Parathyroid adenoma (tissue), 2 donors: ENCODE results near the gene ZNF646.
A peak's percentile ranks its signal among the peaks of the same experiment; 100 is the strongest.

ENCODE experiments used
- H2AFZ ChIP-seq: fragments of 300-600 bp; sonication (generic); one replicate; pipeline ENCODE4 v1.7.0; 2017; ENCODE audit warnings: antibody characterized with exemption, mild to moderate bottlenecking
- H3K27ac ChIP-seq: fragments of 300-600 bp; sonication (generic); one replicate; pipeline ENCODE4 v1.7.0; 2017
- H3K27me3 ChIP-seq: fragments of 300-600 bp; sonication (generic); one replicate; pipeline ENCODE4 v1.7.0; 2017; ENCODE audit warnings: low read length; ENCODE audit not compliant: control insufficient read depth, insufficient read depth
- H3K36me3 ChIP-seq: fragments of 300-600 bp; sonication (generic); one replicate; pipeline ENCODE4 v1.7.0; 2017; ENCODE audit warnings: low read length; ENCODE audit not compliant: control insufficient read depth, insufficient read depth
- H3K4me1 ChIP-seq: fragments of 300-600 bp; sonication (generic); one replicate; pipeline ENCODE4 v1.7.0; 2017; ENCODE audit warnings: control low read depth
- H3K4me2 ChIP-seq: fragments of 300-600 bp; sonication (generic); one replicate; pipeline ENCODE4 v1.7.0; 2017; ENCODE audit warnings: low read length
- H3K4me3 ChIP-seq: fragments of 300-600 bp; sonication (generic); one replicate; pipeline ENCODE4 v1.7.0; 2017; ENCODE audit warnings: low read depth, low read length
- H3K79me2 ChIP-seq: fragments of 300-600 bp; sonication (generic); one replicate; pipeline ENCODE4 v1.7.0; 2017; ENCODE audit warnings: control low read depth
- H3K9ac ChIP-seq: fragments of 300-600 bp; sonication (generic); one replicate; pipeline ENCODE4 v1.7.0; 2017; ENCODE audit warnings: mild to moderate bottlenecking
- H3K9me3 ChIP-seq: fragments of 300-600 bp; sonication (generic); one replicate; pipeline ENCODE4 v1.7.0; 2017; ENCODE audit warnings: low read length; ENCODE audit not compliant: control insufficient read depth
- CTCF ChIP-seq: fragments of 300-600 bp; sonication (generic); IDR thresholded peaks from one replicate; pipeline ENCODE4 v1.7.0; 2017; ENCODE audit warnings: antibody characterized with exemption, mild to moderate bottlenecking
- donor health status: primary hyperparathyroidism.

ZNF646 gene

GRCh38 chr16:31072540-31073141 is 1.6 kb upstream of the ZNF646 start:
- peak overlapping the region; percentile 86 for H3K27ac ChIP-seq
- peaks cover 2% of the 10 kb centered on the region for H3K4me1 ChIP-seq
- no peaks in the 10 kb centered on the region for H3K27me3 ChIP-seq
- H3K4me3 ChIP-seq, result peak overlapping the region; percentile 90
- H3K9ac ChIP-seq, result peak overlapping the region; percentile 41
- no peaks in the 10 kb centered on the region for H3K9me3 ChIP-seq
- no peak for TF ChIP-seq CTCF
- H2AFZ ChIP-seq, result peak overlapping the region; percentile 97
- H3K4me2 ChIP-seq, result peak overlapping the region; percentile 90
- no peaks in the 10 kb centered on the region for H3K36me3 ChIP-seq
- H3K79me2 ChIP-seq, result peaks cover 2% of the 10 kb centered on the region

GRCh38 chr16:31073142-31073969 is 866 bp upstream of the ZNF646 start:
- Histone ChIP-seq H3K4me1 (peaks cover 2% of the 10 kb centered on the region), H3K9me3 (no peaks in the 10 kb centered on the region), H3K9ac (peak overlapping the region; percentile 41), H3K4me3 (peak overlapping the region; percentile 90), H3K36me3 (no peaks in the 10 kb centered on the region), H3K27ac (peak overlapping the region; percentile 86), H3K79me2 (peaks cover 4% of the 10 kb centered on the region), H2AFZ (peak overlapping the region; percentile 97), H3K27me3 (no peaks in the 10 kb centered on the region), H3K4me2 (peak overlapping the region; percentile 90)
- TF ChIP-seq CTCF, result no peak

- H3K79me2 ChIP-seq, result peaks cover 10% of the 10 kb centered on the region
- H3K4me2 ChIP-seq, result peak overlapping the region; percentile 90
- no peaks in the 10 kb centered on the region for H3K36me3 ChIP-seq
- H3K27me3 ChIP-seq, result no peaks in the 10 kb centered on the region
- H3K4me3 ChIP-seq, result peak overlapping the region; percentile 90
- no peaks in the 10 kb centered on the region for H3K9me3 ChIP-seq
- no peak for TF ChIP-seq CTCF
- H3K9ac ChIP-seq, result no peak overlapping the region
- peak overlapping the region; percentile 89 for H2AFZ ChIP-seq
- peaks cover 2% of the 10 kb centered on the region for H3K4me1 ChIP-seq
- peak overlapping the region; percentile 86 for H3K27ac ChIP-seq
Measured at GRCh38 chr16:31074814-31075183, 577 bp downstream of the ZNF646 start.

GRCh38 chr16:31076319-31076718 is 2.1 kb downstream of the ZNF646 start:
- Histone ChIP-seq H3K27ac (no peak overlapping the region), H3K27me3 (no peaks in the 10 kb centered on the region), H2AFZ (no peak overlapping the region), H3K9me3 (no peaks in the 10 kb centered on the region), H3K9ac (no peak overlapping the region), H3K4me3 (no peak overlapping the region), H3K36me3 (no peaks in the 10 kb centered on the region), H3K4me1 (peaks cover 2% of the 10 kb centered on the region), H3K4me2 (no peak overlapping the region), H3K79me2 (peaks cover 19% of the 10 kb centered on the region)
- no peak for TF ChIP-seq CTCF
